Measurements from ENCODE around the gene KRT80.

Gene KRT80

GRCh38 chr12:52227606-52228166 is 35.9 kb upstream of the KRT80 start:
- peaks cover 0 to under 1% of the 10 kb centered on the region in 2 donors for H3K4me1 ChIP-seq (ENCODE audit: control insufficient read depth in 1 of 2, insufficient read depth in 2 of 2, low read length in 2 of 2)
- no peaks in the 10 kb centered on the region for H3K9me3 ChIP-seq (ENCODE audit: control insufficient read depth in 1 of 2, low read length in 2 of 2)
- H3K27me3 ChIP-seq (ENCODE audit: low read depth, low read length), result peaks cover 19% of the 10 kb centered on the region
- H3K36me3 ChIP-seq (ENCODE audit: control insufficient read depth in 1 of 2, insufficient read depth in 2 of 2, low read length in 2 of 2), result no peaks in the 10 kb centered on the region
- H3K4me3 ChIP-seq (ENCODE audit: low read depth in 1 of 2, low read length in 2 of 2), result no peak overlapping the region
- no peak overlapping the region for H3K27ac ChIP-seq (ENCODE audit: low read length)

GRCh38 chr12:52226446-52226845 is 34.6 kb upstream of the KRT80 start:
- no peak overlapping the region for H3K27ac ChIP-seq (ENCODE audit: low read length)
- H3K27me3 ChIP-seq (ENCODE audit: low read depth, low read length), result peaks cover 7% of the 10 kb centered on the region
- no peaks in the 10 kb centered on the region for H3K4me1 ChIP-seq (ENCODE audit: control insufficient read depth in 1 of 2, insufficient read depth in 2 of 2, low read length in 2 of 2)
- no peaks in the 10 kb centered on the region for H3K9me3 ChIP-seq (ENCODE audit: control insufficient read depth in 1 of 2, low read length in 2 of 2)
- H3K4me3 ChIP-seq (ENCODE audit: low read depth in 1 of 2, low read length in 2 of 2), result no peak overlapping the region
- no peaks in the 10 kb centered on the region for H3K36me3 ChIP-seq (ENCODE audit: control insufficient read depth in 1 of 2, insufficient read depth in 2 of 2, low read length in 2 of 2)

- Histone ChIP-seq H3K4me1 (ENCODE audit: control insufficient read depth in 1 of 2, insufficient read depth in 2 of 2, low read length in 2 of 2) (no peaks in the 10 kb centered on the region), H3K27ac (ENCODE audit: low read length) (no peak overlapping the region), H3K27me3 (ENCODE audit: low read depth, low read length) (peaks cover 7% of the 10 kb centered on the region), H3K36me3 (ENCODE audit: control insufficient read depth in 1 of 2, insufficient read depth in 2 of 2, low read length in 2 of 2) (no peaks in the 10 kb centered on the region), H3K9me3 (ENCODE audit: control insufficient read depth in 1 of 2, low read length in 2 of 2) (no peaks in the 10 kb centered on the region), H3K4me3 (ENCODE audit: low read depth in 1 of 2, low read length in 2 of 2) (no peak overlapping the region)
Measured at GRCh38 chr12:52225752-52226151, 33.9 kb upstream of the KRT80 start.

GRCh38 chr12:52224151-52224550 is 32.3 kb upstream of the KRT80 start:
- H3K27ac ChIP-seq (ENCODE audit: low read length), result no peak overlapping the region

GRCh38 chr12:52223406-52224039 is 31.7 kb upstream of the KRT80 start:
- H3K27ac ChIP-seq (ENCODE audit: low read length), result no peak overlapping the region
- H3K4me1 ChIP-seq (ENCODE audit: control insufficient read depth in 1 of 2, insufficient read depth in 2 of 2, low read length in 2 of 2), result no peaks in the 10 kb centered on the region
- H3K4me3 ChIP-seq (ENCODE audit: low read depth in 1 of 2, low read length in 2 of 2), result no peak overlapping the region
- no peaks in the 10 kb centered on the region for H3K9me3 ChIP-seq (ENCODE audit: control insufficient read depth in 1 of 2, low read length in 2 of 2)
- no peaks in the 10 kb centered on the region for H3K27me3 ChIP-seq (ENCODE audit: low read depth, low read length)
- no peaks in the 10 kb centered on the region for H3K36me3 ChIP-seq (ENCODE audit: control insufficient read depth in 1 of 2, insufficient read depth in 2 of 2, low read length in 2 of 2)

More at GRCh38 chr12:52224151-52224550, 32.3 kb upstream of the KRT80 start:
- Histone ChIP-seq H3K4me1 (ENCODE audit: control insufficient read depth in 1 of 2, insufficient read depth in 2 of 2, low read length in 2 of 2) (no peaks in the 10 kb centered on the region), H3K4me3 (ENCODE audit: low read depth in 1 of 2, low read length in 2 of 2) (no peak overlapping the region), H3K36me3 (ENCODE audit: control insufficient read depth in 1 of 2, insufficient read depth in 2 of 2, low read length in 2 of 2) (no peaks in the 10 kb centered on the region), H3K9me3 (ENCODE audit: control insufficient read depth in 1 of 2, low read length in 2 of 2) (no peaks in the 10 kb centered on the region), H3K27me3 (ENCODE audit: low read depth, low read length) (peaks cover 2% of the 10 kb centered on the region)

- H3K4me3 ChIP-seq (ENCODE audit: low read depth in 1 of 2, low read length in 2 of 2), result no peak overlapping the region
- H3K27me3 ChIP-seq (ENCODE audit: low read depth, low read length), result no peaks in the 10 kb centered on the region
- H3K36me3 ChIP-seq (ENCODE audit: control insufficient read depth in 1 of 2, insufficient read depth in 2 of 2, low read length in 2 of 2), result no peaks in the 10 kb centered on the region
- no peak overlapping the region for H3K27ac ChIP-seq (ENCODE audit: low read length)
- H3K4me1 ChIP-seq (ENCODE audit: control insufficient read depth in 1 of 2, insufficient read depth in 2 of 2, low read length in 2 of 2), result peaks cover 0 to 3% of the 10 kb centered on the region in 2 donors
- H3K9me3 ChIP-seq (ENCODE audit: control insufficient read depth in 1 of 2, low read length in 2 of 2), result no peaks in the 10 kb centered on the region
Measured at GRCh38 chr12:52222692-52223091, 30.9 kb upstream of the KRT80 start.

- no peak overlapping the region for H3K27ac ChIP-seq (ENCODE audit: low read length)
- H3K9me3 ChIP-seq (ENCODE audit: control insufficient read depth in 1 of 2, low read length in 2 of 2), result no peaks in the 10 kb centered on the region
- H3K4me3 ChIP-seq (ENCODE audit: low read depth in 1 of 2, low read length in 2 of 2), result no peak overlapping the region
- no peaks in the 10 kb centered on the region for H3K27me3 ChIP-seq (ENCODE audit: low read depth, low read length)
- H3K36me3 ChIP-seq (ENCODE audit: control insufficient read depth in 1 of 2, insufficient read depth in 2 of 2, low read length in 2 of 2), result no peaks in the 10 kb centered on the region
- H3K4me1 ChIP-seq (ENCODE audit: control insufficient read depth in 1 of 2, insufficient read depth in 2 of 2, low read length in 2 of 2), result peaks cover 0 to 5% of the 10 kb centered on the region in 2 donors
Measured at GRCh38 chr12:52221912-52222457, 30.2 kb upstream of the KRT80 start.

GRCh38 chr12:52221070-52221781 is 29.4 kb upstream of the KRT80 start:
- no peaks in the 10 kb centered on the region for H3K9me3 ChIP-seq (ENCODE audit: control insufficient read depth in 1 of 2, low read length in 2 of 2)
- no peak overlapping the region for H3K4me3 ChIP-seq (ENCODE audit: low read depth in 1 of 2, low read length in 2 of 2)
- no peak overlapping the region for H3K27ac ChIP-seq (ENCODE audit: low read length)
- no peaks in the 10 kb centered on the region for H3K36me3 ChIP-seq (ENCODE audit: control insufficient read depth in 1 of 2, insufficient read depth in 2 of 2, low read length in 2 of 2)
- H3K27me3 ChIP-seq (ENCODE audit: low read depth, low read length), result no peaks in the 10 kb centered on the region
- H3K4me1 ChIP-seq (ENCODE audit: control insufficient read depth in 1 of 2, insufficient read depth in 2 of 2, low read length in 2 of 2), result peaks cover 0 to 5% of the 10 kb centered on the region in 2 donors

GRCh38 chr12:52220477-52220876 is 28.7 kb upstream of the KRT80 start:
- Histone ChIP-seq H3K27me3 (ENCODE audit: low read depth, low read length) (no peaks in the 10 kb centered on the region), H3K27ac (ENCODE audit: low read length) (no peak overlapping the region), H3K36me3 (ENCODE audit: control insufficient read depth in 1 of 2, insufficient read depth in 2 of 2, low read length in 2 of 2) (no peaks in the 10 kb centered on the region), H3K4me1 (ENCODE audit: control insufficient read depth in 1 of 2, insufficient read depth in 2 of 2, low read length in 2 of 2) (peaks cover 0 to 5% of the 10 kb centered on the region in 2 donors), H3K4me3 (ENCODE audit: low read depth in 1 of 2, low read length in 2 of 2) (no peak overlapping the region), H3K9me3 (ENCODE audit: control insufficient read depth in 1 of 2, low read length in 2 of 2) (no peaks in the 10 kb centered on the region)

GRCh38 chr12:52218001-52218400 is 26.2 kb upstream of the KRT80 start:
- Histone ChIP-seq H3K9me3 (ENCODE audit: control insufficient read depth in 1 of 2, low read length in 2 of 2) (no peaks in the 10 kb centered on the region), H3K4me1 (ENCODE audit: control insufficient read depth in 1 of 2, insufficient read depth in 2 of 2, low read length in 2 of 2) (peaks cover 0 to 5% of the 10 kb centered on the region in 2 donors), H3K27ac (ENCODE audit: low read length) (no peak overlapping the region), H3K27me3 (ENCODE audit: low read depth, low read length) (no peaks in the 10 kb centered on the region), H3K4me3 (ENCODE audit: low read depth in 1 of 2, low read length in 2 of 2) (no peak overlapping the region), H3K36me3 (ENCODE audit: control insufficient read depth in 1 of 2, insufficient read depth in 2 of 2, low read length in 2 of 2) (no peaks in the 10 kb centered on the region)

GRCh38 chr12:52217223-52217622 is 25.4 kb upstream of the KRT80 start:
- Histone ChIP-seq H3K4me1 (ENCODE audit: control insufficient read depth in 1 of 2, insufficient read depth in 2 of 2, low read length in 2 of 2) (peaks cover 0 to 5% of the 10 kb centered on the region in 2 donors), H3K27ac (ENCODE audit: low read length) (no peak overlapping the region), H3K9me3 (ENCODE audit: control insufficient read depth in 1 of 2, low read length in 2 of 2) (no peaks in the 10 kb centered on the region), H3K27me3 (ENCODE audit: low read depth, low read length) (no peaks in the 10 kb centered on the region), H3K36me3 (ENCODE audit: control insufficient read depth in 1 of 2, insufficient read depth in 2 of 2, low read length in 2 of 2) (no peaks in the 10 kb centered on the region), H3K4me3 (ENCODE audit: low read depth in 1 of 2, low read length in 2 of 2) (no peak overlapping the region)

Measured in muscle layer of duodenum (tissue), 2 donors.